OCI-LY7 (cell line): Measurements from ENCODE around the gene FERMT3. TPM values are rescaled to one million over a fixed set of nuclear protein-coding genes. Genes with fewer than 3 reads are reported as not detected.

Source experiments
- BruUV-seq: library from RNA; stranded (reverse); fragments of 400-500 nt; replicated peaks from 2 replicates; lab custom pipeline; 2021; lab: Mats Ljungman, UMichigan
- CTCF ChIA-PET: fragments of 300-600 bp; sonication (Branson Sonifier 250); formaldehyde crosslinking; loops from one replicate; lab custom pipeline; 2022; ENCODE audit warnings: antibody characterized with exemption; ENCODE audit not compliant: unreplicated experiment; lab: Charles Lee
- POLR2A ChIA-PET: fragments of 300-600 bp; sonication (Branson Sonifier 250); formaldehyde crosslinking; loops from one replicate; lab custom pipeline; 2022; ENCODE audit warnings: antibody characterized with exemption; lab: Charles Lee
- DNase-seq: peaks from one replicate; pipeline ENCODE4 v3.0.0-alpha.2; 2015; ENCODE audit warnings: low spot score
- H2AFZ ChIP-seq: fragments of 200-600 bp; sonication (generic), shearing (Covaris generic); 2 replicates; pipeline ENCODE4 v1.6.1; 2014; ENCODE audit warnings: mild to moderate bottlenecking, antibody characterized with exemption, low read length, moderate library complexity
- H3K27ac ChIP-seq: fragments of 200-600 bp; sonication (generic); 2 replicates; pipeline ENCODE4 v1.5.1; 2014; ENCODE audit warnings: mixed run types, low read depth, mild to moderate bottlenecking, moderate library complexity, low read length, inconsistent platforms; ENCODE audit not compliant: poor library complexity, severe bottlenecking
- H3K36me3 ChIP-seq: fragments of 200-600 bp; sonication (generic); 2 replicates; pipeline ENCODE4 v1.6.1; 2014; ENCODE audit warnings: mild to moderate bottlenecking, antibody characterized with exemption, low read length, moderate library complexity, mixed read lengths; ENCODE audit not compliant: insufficient read depth
- H3K4me1 ChIP-seq: fragments of 200-600 bp; sonication (generic); 2 replicates; pipeline ENCODE4 v1.5.1; 2014; ENCODE audit warnings: mild to moderate bottlenecking, low read length; ENCODE audit not compliant: insufficient read depth, poor library complexity, severe bottlenecking
- H3K4me2 ChIP-seq: fragments of 200-600 bp; sonication (generic); 2 replicates; pipeline ENCODE4 v1.6.1; 2014; ENCODE audit warnings: mild to moderate bottlenecking, low read length
- H3K4me3 ChIP-seq: fragments of 200-600 bp; sonication (generic); 2 replicates; pipeline ENCODE4 v1.5.1; 2014; ENCODE audit warnings: mild to moderate bottlenecking, low read depth, low read length; ENCODE audit not compliant: poor library complexity, severe bottlenecking
- H3K79me2 ChIP-seq: fragments of 200-600 bp; sonication (generic); 2 replicates; pipeline ENCODE4 v1.6.1; 2016; ENCODE audit warnings: low read depth, mild to moderate bottlenecking, low read length, moderate library complexity, mixed read lengths; ENCODE audit not compliant: insufficient read depth
- H3K9me2 ChIP-seq: fragments of 200-600 bp; sonication (generic); 2 replicates; pipeline ENCODE4 v1.6.1; 2016; ENCODE audit warnings: mild to moderate bottlenecking, low read length, mixed read lengths; ENCODE audit not compliant: insufficient read depth
- H3K9me3 ChIP-seq: fragments of 200-600 bp; sonication (generic); 2 replicates; pipeline ENCODE4 v1.6.1; 2014; ENCODE audit warnings: mild to moderate bottlenecking, mixed run types, low read length, mixed read lengths
- H4K20me1 ChIP-seq: fragments of 200-600 bp; sonication (generic); 2 replicates; pipeline ENCODE4 v1.6.1; 2014; ENCODE audit warnings: mild to moderate bottlenecking, antibody characterized with exemption, low read length, moderate library complexity, mixed read lengths; ENCODE audit not compliant: insufficient read depth
- CTCF ChIP-seq: fragments of 200-600 bp; sonication (generic); conservative IDR thresholded peaks from 2 replicates; pipeline ENCODE4 v1.5.1; 2014; ENCODE audit warnings: mild to moderate bottlenecking, antibody characterized with exemption, low read length, moderate library complexity, mixed read lengths
- EZH2phosphoT487 ChIP-seq: fragments of 200-600 bp; sonication (generic); IDR thresholded peaks from 2 replicates; pipeline ENCODE4 v1.6.1; 2018; ENCODE audit warnings: low read depth, borderline replicate concordance, mild to moderate bottlenecking, mixed run types, antibody characterized with exemption, low read length, moderate library complexity, mixed read lengths
- intact Hi-C: fragments of 100-400 bp; cut with micrococcal nuclease; formaldehyde crosslinking; loops from one replicate; pipeline ENCODE4 v1.10.0; 2022; ENCODE audit not compliant: unreplicated experiment
- total RNA-seq, 2 experiments: library from RNA; depleted of rRNA in 1 of 2; stranded (reverse); fragments of >200 nt in 1 of 2; shearing (Covaris generic) in 1 of 2; gene quantifications; 2 replicates each; pipeline ENCODE4 v1.2.3, GENCODE V29; 2014 to 2022

Gene FERMT3
- total RNA-seq, 2 experiments from 2014 or later: 120 to 201 TPM

- TSS peak; percentile 76 for BruUV-seq
- DNase-seq: peak; percentile 55
- Histone ChIP-seq H3K4me2 (peak overlapping the region; percentile 85), H3K9me3 (no peaks in the 10 kb centered on the region), H4K20me1 (peaks cover 16% of the 10 kb centered on the region; the same call in 1 of the 2 replicates), H3K4me3 (peak overlapping the region; percentile 75), H3K79me2 (peaks cover 22% of the 10 kb centered on the region), H3K36me3 (no peaks in the 10 kb centered on the region; the same call in none of the 2 replicates), H3K4me1 (peaks cover 34% of the 10 kb centered on the region), H3K9me2 (no peaks in the 10 kb centered on the region), H2AFZ (peak overlapping the region; percentile 4; the same call in 1 of the 2 replicates), H3K27ac (peak overlapping the region; percentile 59)
- POLR2A ChIA-PET: interaction anchor here (0.6 to 3.6 kb wide), 8 partner anchors 11 to 1727 kb away, joined by 3 to 28 read pairs (median 3); partner anchors contain the start of gene FERMT3
- intact Hi-C loops: loop anchor here (2.0 to 5.0 kb wide), 2 partner anchors 22 to 117 kb away; partner anchors contain the start of genes CATSPERZ and FERMT3
- TF ChIP-seq EZH2phosphoT487 (no peak), CTCF (no peak)
- CTCF ChIA-PET: interaction anchor here (0.6 to 0.9 kb wide), 2 partner anchors 341 to 1539 kb away, joined by 3 to 7 read pairs; partner anchors contain the start of gene GANAB
These were observed 21.3 kb upstream of the FERMT3 start for GRCh38 chr11:64185175-64185692.

- Histone ChIP-seq H3K36me3 (no peaks in the 10 kb centered on the region; the same call in none of the 2 replicates), H2AFZ (peak within 1 kb of the TSS; percentile 4; the same call in 1 of the 2 replicates), H4K20me1 (peaks cover 21% of the 10 kb centered on the region; the same call in 1 of the 2 replicates), H3K9me3 (no peaks in the 10 kb centered on the region), H3K79me2 (peaks cover 22% of the 10 kb centered on the region), H3K4me1 (peaks cover 30% of the 10 kb centered on the region), H3K4me3 (peak within 1 kb of the TSS; percentile 75), H3K27ac (peak within 1 kb of the TSS; percentile 59), H3K9me2 (no peaks in the 10 kb centered on the region), H3K4me2 (peak within 1 kb of the TSS; percentile 85)
- no TSS peak for BruUV-seq
- POLR2A ChIA-PET: interaction anchor here (0.6 to 3.6 kb wide), 5 partner anchors 20 to 1727 kb away, joined by 3 to 28 read pairs (median 3); partner anchors contain the start of gene FERMT3
- intact Hi-C loops: loop anchor here (2.0 to 5.0 kb wide), 3 partner anchors 21 to 116 kb away; partner anchors contain the start of genes CATSPERZ, FERMT3 and FKBP2
- CTCF ChIA-PET: interaction anchor here (0.6 to 0.9 kb wide), 2 partner anchors 341 to 1540 kb away, joined by 3 to 7 read pairs; partner anchors contain the start of gene GANAB
- peak; percentile 100 for DNase-seq
- 0 out of 2 replicates have a peak, but pooled peaks have one; percentile 19 for TF ChIP-seq CTCF
- TF ChIP-seq EZH2phosphoT487: no peak
These were observed 20.6 kb upstream of the FERMT3 start, which contains the start of gene STIP1 for GRCh38 chr11:64185693-64186491. Gene STIP1 (plus strand): TSS chr11:64186171. CDS start chr11:64186262, 91 bp downstream.
